ENCODE measurements around the gene MECR.

The MECR gene

DNA sequence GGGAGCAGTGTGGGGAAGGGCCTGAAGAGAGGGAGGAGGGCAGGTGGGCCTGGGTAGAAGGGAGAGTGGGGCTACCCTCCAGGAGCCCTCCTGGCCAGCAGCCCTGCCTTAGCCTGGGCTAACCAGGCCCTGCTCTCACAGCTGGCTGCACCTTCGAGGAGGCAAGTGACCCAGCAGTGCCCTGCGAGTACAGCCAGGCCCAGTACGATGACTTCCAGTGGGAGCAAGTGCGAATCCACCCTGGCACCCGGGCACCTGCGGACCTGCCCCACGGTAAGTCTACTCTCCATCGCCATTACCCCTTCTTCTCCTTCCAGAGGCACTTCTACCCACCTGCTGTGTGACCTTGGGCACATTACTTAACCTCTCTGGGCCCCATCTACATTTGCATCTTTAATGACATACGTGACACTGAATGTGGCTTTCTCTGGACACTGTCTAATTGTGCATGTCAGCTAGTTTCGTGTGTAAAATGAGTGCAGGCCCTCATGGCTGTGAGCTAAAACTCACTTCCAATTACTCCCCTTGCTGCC is 24.5 kb upstream of the MECR start:
- DNase-seq (ENCODE audit: low read depth) = no peak

DNA sequence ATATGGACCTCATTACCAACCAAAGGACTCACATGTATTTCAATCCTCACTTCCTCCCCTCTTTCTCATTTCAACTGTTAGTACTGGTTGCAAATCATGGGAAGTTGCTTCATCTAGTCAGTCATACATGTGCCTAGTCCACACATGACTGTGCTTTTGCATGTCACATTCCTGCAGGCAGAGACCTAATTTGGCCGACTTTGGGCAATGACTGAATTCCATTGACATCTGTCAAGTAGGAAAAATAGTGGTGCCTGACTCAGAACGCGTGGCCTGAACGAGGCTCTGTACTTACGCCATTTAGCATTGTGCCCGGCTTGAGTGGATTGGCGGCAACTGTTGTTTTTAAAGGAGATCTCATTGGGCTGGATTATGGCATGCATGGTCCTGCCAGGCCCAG is 23.6 kb upstream of the MECR start:
- no peak for DNase-seq (ENCODE audit: low read depth)

DNA sequence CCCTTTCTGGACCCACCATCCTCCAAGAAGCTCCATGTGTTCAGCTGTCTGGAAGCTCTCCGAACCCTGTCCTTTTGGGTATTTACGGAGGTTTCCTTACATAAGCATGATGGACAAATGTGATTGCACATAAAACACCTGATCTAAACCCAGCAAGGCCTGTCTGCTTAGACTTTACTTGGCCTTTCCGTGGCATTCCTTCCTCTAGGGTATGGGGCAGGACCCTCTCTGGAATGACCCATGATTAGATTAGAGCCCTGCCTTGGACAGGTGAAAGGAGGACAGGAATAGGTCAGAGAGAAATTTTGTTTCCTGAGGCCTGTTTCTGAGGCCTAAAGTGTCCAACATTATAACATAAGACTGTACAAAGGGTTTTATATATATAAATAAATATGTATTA is 22.4 kb upstream of the MECR start:
- DNase-seq (ENCODE audit: low read depth) = no peak

DNA sequence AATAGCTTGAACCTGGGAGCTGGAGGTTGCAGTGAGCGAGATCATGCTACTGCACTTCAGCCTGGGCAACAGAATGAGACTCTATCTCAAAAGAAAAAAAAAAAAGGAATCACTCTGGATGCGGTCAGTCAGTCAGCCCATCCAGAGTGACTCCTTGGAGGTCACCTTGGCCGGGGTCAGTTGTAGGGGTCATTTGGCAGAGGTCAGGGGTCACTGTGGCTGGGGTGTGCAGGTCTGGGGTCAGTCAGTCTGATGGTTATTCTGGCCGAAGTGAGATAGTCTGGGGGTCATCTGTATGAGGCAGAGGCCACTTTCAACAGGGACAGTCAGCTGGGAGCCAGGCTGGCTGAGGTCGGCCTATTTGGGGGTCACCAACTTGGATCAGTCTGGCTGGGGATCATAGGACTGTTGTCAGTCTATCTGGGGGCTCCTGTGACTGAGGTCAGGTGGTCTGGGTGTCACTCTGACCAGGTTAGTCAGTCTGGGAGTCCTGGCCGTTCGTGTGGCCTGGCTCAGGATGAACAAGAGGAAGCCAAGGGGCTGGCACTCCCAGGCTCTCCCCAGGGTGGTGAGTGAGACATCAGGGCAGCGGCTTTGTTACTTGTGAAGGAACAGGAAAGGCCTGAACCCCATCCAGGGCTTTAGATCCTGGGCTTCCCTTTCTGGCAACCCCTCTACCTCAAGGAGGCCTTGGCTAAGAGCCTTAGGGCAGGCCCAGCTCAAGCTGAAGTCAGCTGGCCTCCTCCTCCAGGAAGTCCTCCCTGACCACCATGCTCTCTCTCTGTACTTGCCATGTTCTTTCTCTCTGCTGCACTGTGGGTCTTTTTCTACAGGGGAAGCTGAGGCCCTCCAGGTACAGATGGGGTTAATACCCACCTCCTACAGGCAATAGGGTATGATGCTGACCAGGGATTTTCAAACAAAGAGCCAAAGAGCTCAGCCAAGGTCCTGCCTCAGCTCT is 20.7 kb upstream of the MECR start:
- DNase-seq (ENCODE audit: low read depth) = no peak

DNA sequence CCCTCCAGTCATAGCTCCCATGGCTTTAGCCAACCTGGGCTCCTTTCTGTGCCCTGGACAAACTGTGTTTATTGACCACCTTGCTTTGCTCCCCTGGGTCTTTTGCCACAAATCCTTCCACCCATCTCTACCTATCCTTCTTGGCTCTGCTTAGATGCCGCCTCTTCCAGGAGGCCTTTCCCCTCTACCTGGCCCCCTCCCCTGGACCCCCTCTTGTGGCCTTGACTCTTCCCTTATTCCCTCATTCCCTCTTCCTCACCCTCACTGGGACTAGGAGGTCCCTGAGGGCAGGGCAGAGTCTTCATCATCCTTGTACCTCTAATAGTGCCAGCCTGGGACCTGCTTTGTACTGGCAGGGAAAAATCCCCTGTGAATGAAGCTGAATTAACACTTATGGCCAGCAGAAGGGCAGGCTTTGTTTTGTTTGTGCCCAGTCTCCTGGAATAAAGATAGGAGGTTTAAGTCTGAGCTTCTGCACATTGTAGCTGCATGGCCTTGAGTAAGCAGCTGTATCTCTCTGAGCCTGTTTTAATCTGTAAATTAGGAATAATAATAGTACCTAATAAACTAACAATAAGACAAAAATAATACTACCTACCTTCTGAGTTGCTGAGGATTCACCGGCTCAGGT is 19.3 kb upstream of the MECR start:
- DNase-seq (ENCODE audit: low read depth) = no peak

DNA sequence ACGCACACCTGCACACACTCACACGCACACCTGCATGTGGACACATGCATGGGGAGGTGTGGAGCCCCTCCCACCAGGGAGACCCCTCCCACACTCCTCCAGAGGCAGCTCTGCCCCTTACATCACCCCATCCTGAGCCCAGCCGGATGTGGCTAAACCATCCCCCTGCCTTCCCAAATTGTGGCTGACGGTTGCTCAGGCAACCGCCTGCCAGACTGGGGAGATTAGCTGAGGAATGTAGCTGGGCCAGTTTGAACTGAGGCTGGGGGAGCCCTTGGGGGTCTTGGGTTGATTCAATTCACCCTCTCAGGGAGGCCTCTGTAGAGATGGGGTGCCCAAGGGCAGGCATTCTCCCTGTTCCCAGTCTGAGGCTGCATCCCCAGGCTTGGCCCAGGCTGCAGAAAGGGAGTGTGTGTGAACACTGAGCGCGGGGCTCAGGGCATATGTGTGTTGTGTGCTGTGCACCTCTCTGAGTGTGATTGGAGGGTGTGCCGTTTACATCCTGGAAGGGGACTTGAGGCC is 18.5 kb upstream of the MECR start:
- no peak for DNase-seq (ENCODE audit: low read depth)

DNA sequence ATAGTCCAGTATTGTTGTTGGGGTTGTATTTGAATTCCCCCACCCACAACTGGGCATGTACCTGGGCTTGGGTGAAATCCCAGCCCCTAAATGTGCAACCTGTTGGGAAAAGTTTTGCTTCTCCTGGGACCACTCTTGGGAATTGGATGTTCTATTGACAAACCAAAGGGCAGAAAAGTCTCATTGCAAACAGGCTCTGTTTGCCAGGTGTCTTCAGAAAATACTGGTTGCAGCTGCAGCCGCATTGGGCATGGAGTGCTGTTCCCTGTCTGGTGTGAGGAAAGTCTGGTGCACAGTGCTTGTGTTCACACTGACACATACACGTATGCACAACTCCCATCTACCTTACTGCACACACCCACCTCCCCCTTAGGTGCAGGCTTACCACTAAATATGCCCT is 17.7 kb upstream of the MECR start:
- DNase-seq (ENCODE audit: low read depth) = no peak

DNA sequence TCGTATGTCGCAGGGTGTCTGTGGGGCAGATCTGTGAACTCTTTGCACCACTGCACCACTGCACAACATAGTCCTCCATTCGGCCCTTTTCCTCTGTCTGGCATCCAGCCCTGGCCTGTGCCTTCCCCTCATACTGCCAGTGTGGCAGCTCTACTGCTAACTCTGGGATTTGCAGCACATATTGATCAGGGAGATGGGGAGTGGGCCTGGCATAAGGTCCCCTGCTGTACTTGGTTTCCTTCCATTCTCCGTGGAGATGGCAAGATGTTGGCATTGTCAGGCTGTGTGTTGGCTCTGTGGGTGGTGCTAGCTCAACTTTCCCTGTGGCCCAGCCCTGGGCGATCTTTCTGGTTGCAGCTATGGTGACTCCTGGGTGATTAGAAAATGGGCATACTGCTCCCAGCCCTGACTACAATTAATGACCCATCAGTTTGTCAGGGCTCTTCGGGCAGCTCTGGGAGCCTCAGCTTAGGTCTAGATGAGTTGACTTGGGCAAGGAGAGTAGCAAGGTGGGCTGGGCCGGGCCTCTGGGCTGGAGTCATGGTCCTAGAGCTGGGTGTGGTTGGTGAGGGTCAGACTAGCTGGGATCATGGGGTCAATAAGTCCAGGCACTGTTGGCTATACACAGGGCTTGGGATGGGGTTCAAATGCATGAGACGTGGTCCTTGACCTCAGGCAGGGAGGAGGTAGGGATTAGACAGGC is 17.0 kb upstream of the MECR start:
- DNase-seq (ENCODE audit: low read depth) = no peak

DNA sequence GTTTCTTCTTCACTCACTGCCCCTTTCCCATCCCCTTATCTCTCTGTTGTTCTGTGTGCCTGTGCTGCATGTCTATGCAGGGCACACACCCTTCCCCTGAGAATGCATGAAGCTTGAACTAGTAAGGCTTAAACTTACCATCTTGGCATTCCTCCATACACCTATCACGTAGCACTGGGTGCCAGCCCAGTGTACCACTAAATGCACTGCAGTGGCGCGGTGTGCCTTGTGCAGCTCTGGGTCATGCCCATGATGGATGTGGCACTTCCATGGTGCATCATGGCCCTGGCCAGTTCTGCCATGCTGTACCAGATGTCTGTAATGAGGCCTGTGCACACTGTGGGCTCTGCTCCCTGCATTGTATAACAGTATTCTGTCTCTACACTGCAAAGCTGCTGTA is 16.3 kb upstream of the MECR start:
- DNase-seq (ENCODE audit: low read depth) = no peak

DNA sequence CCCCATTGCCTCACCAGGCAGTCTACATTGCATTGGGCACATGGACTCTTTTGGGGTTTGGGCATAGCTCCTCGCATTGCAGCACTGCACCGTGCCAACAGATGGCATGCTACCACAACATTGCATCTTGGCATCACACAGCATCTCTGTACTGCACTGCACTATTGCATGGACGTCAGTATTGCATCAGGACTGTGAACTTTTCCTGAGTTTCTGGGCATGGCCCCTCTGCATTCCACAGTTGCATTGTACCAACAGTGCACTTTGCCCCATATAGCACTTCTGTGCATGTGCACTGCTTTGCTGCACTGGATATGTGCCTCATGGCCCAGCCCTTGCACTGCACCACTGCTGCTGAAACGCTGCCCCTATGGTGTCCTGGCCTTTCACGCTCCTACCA is 15.1 kb upstream of the MECR start:
- DNase-seq (ENCODE audit: low read depth) = no peak

DNA sequence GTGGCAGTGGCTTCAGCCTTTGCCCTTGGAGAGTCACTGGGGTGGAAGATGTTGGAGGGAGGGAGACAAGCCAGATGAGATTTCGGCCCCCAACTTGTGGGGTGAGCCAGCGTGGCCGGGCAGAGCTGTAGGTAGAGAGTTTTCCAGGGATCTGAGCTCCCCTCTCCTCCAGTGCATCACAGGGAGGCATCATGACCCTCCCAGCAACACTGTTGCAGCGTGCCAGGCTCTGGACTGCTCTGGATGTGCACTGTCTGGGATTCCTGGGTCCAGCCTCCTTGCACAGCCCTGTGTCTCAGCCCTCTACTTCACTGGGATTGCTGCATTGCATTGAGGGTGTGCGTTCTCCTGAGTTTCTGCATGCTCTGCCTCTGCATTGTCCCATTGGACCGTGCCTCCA is 14.5 kb upstream of the MECR start:
- no peak for DNase-seq (ENCODE audit: low read depth)

DNA sequence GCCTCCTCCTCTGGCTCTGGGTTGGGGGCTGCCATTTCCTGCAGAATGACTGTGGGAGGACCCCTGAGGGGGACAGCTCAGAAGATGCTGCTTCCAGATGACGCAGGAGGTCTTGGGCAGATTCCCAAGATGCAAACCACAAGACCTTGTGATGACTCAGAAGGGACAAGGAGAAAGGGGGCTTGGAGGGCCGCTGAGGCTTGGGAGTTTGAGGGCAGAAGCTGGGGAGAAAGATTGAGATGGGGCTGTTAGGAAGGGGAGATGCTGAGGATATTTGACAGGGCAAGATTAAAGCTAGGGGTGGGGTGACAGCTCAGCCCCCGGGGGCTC is 13.1 kb upstream of the MECR start:
- no peak for DNase-seq (ENCODE audit: low read depth)

DNA sequence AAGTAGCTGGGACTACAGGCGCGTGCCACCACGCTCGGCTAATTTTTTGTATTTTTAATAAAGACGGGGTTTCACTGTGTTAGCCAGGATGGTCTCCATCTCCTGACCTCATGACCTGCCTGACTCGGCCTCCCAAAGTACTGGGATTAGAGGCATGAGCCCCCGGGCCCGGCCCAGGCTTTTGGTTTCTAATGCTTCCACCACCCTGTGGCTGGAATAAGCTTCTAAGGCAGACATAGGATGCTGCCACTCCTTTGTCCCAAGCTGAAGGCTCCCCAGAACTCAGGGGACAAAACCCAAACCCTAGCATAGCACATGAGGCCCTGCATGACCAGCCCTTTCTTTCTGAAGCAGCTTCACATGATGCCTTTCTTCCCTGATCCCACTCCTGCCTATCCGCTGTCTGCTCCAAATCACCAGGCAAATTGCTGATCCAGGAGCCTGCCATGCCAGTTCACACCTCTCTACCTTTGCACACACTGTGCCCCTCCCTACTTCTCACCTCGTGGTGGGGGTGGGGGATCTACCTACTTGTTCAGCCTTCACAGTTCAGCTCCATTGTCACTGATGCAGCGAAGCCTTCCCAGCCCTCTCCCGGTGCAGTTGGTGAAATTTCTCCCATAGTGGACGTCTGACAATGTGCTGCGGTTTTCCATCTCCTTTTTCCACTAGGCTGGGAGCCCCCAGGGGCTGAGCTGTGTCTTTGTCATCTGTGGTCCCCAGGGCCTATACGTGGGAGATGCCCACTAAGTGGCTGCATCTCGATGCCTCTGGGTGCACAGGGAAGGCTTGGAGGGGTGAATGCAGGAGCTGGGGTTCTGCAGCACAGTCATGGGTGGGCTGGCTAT is 12.5 kb upstream of the MECR start:
- no peak for DNase-seq (ENCODE audit: low read depth)

DNA sequence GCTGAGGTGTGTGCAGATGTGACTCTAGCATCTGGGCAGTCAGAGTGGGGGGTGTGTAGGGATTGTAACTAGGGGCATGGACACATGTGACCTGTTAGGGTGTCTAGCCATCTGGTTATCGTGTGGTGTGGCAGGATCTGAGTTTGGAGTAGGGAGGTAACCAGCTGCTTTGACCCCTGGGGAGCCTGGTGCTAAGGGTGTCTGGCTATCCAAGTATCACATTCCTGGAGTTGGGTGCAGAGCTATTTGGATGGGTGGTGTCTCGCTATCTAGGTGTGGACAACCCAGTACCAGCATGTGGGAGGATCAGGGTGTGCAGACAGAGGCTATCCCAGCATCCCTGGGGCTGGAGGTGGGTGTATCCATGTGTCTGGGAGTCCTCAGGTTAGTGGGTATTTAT is 10.3 kb upstream of the MECR start:
- DNase-seq (ENCODE audit: low read depth) = no peak

DNA sequence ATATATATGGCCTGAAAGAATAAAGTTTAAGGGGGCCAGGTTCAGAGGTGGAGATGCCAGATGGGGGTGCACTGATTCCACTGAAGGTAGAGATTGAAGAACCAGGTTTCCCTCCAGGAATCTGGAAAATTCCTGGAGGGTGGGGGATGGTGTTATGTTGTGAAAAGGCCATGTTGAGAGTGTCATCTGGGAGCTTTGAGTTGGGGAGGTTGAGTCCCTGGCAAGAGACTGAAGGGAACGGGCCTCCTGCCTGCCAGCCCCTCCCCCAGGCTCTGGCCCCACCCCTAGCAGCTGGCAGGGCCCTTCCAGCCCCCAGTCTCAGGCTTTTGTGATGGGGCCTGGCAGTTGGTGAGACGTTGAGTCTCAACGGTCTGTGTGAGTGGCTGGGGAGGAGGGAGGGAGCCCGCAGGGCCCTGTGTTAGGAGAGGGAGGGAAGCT is 9.7 kb upstream of the MECR start:
- no peak for DNase-seq (ENCODE audit: low read depth)

DNA sequence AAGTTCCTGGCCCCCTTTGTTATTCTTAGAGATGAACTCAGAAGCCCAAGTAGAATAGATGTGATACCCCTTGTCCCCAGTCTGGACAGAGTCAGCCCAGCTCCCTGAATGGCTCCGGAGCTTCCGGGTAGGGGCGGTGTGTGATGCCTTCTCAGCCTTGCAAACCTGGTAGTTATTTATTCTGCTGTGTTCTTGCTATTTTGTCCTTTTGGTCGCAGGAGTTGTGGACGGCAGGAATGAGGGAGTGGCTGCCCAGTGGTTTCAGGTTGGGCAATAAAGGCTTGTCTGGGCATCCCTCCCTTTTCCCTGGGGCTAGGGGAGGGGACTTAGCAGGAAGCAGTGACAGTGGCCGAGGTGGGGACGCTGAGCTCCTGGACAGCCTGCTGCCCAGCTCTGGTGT is 8.4 kb upstream of the MECR start:
- no peak for DNase-seq (ENCODE audit: low read depth)

DNA sequence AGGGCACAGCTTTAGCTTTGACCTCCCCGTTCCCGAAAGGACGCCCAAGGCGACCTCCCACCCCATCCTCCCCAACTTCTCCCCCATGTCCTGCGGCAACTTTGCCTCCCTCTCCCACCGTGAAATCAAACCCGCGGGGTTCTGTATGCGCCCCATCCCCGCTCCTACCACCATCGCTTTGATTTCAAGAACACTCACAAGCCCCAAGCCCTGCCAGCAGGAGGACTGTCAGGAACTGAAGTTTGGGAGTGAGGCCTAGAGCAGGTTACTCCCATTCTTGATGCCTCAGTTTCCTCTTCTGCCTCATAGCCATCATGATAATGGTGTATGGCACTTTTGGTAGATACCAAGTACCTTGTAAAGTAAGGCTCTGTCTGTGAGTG is 7.9 kb upstream of the MECR start:
- no peak for DNase-seq (ENCODE audit: low read depth)

DNA sequence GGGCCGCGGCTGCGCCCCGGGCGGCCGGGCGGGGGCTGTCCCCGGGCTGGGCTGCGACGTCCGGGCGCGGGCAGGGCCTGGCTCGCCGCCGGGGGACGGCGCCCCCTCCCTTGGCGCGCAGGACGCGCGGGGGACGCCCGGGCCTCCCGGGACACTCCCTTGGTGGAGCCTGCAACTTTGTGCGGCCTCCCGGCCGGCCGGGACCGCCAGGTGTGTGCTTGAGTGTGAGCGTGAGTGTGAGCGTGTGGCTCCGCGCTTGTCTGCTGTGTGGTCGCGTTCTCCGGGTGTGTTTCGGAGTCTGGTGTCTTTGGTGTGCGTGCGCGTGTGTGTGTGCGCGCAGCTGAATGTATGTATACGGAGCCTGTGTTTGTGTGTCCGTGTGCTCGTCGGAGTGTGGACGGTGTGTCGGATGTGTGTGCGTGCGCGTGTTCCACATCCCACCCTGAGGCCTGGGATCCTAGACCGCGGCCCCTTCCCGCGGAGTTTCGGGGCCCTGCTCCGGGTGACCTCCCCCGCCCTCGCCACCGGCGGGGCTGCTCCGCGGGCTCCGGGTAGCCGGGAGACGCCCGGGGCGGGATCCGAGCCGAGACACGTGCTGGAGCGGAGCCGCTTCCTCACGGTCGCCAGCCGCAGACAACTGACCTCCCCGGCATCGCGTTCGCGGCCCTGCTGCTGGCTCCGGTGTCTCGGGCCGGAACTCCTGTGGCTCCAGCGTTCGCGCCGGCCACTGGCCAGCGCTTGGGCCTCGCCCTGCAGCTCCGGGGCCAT is 7.3 kb upstream of the MECR start:
- no peak for DNase-seq (ENCODE audit: low read depth)

DNA sequence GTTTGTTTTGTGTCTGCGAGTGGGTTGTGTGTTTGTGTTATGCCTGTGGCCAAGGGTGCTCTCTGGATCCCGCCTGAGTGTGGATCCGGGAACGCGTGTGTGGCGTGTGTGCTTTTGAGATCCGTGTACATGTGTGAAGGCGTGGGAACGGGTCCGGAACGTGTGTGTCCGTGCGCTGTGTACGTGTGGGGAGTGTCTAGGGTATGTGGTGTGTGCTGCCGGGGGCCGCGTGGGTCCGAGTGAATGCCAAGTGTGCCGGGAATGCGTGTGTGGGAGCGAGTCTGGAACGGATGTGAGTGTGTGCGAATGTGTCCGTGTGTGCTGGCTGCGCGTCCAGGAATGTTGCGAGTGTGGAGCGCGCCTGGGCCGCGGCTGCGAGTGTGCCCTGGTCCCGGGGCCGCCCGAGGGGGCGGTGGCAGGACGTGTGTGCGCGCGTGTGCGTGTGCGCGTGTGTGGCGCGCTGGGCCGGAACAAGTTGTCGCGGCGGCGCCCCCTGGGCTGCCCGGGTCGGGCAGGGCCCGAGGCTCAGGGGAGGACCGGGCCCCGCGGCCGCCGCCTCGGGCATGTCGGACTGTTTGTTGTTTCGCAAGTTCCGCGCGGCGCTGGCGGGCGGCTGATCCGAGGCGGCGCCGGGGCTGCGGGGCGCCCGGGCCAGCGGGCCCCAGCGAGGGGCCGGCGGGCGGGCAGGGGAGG is 6.5 kb upstream of the MECR start:
- no peak for DNase-seq (ENCODE audit: low read depth)

DNA sequence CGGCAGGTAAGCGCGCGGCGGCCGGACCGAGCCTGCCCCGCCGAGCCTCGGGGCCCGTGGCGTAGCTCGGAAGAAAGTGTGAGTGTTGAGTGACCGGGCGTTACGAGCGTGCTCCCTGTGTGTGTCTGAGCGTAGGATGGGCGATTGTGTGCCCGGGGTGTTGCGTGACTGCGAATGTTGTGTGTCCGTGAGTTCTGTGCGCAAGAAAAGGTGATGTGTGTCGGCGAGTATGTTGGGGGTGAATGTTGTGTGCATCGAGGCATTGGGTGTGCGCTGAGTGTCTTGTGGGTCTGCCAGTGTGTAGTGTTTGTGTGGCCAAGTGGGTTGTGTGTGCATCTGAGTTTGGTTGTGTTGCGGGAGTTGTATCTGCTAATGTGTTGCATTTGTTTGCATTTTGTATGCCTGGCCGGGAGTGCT is 6.0 kb upstream of the MECR start:
- no peak for DNase-seq (ENCODE audit: low read depth)

All from stromal cell of bone marrow (primary cell).